Measurements from ENCODE around the gene TIGD3.

- TF ChIP-seq, protein P1, sequence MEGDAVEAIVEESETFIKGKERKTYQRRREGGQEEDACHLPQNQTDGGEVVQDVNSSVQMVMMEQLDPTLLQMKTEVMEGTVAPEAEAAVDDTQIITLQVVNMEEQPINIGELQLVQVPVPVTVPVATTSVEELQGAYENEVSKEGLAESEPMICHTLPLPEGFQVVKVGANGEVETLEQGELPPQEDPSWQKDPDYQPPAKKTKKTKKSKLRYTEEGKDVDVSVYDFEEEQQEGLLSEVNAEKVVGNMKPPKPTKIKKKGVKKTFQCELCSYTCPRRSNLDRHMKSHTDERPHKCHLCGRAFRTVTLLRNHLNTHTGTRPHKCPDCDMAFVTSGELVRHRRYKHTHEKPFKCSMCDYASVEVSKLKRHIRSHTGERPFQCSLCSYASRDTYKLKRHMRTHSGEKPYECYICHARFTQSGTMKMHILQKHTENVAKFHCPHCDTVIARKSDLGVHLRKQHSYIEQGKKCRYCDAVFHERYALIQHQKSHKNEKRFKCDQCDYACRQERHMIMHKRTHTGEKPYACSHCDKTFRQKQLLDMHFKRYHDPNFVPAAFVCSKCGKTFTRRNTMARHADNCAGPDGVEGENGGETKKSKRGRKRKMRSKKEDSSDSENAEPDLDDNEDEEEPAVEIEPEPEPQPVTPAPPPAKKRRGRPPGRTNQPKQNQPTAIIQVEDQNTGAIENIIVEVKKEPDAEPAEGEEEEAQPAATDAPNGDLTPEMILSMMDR (IDR thresholded peaks at IDR 0.05): no peak
- no peak for TF ChIP-seq POLR2A (IDR thresholded peaks at IDR 0.05)
Measured at GRCh38 chr11:65366340-65366773, 11.8 kb downstream of the TIGD3 start.

Measured in lower leg skin (tissue), 3 donors.